Caki2 (cell line): Measurements from ENCODE around the gene MATR3. TPM values are rescaled to one million over a fixed set of nuclear protein-coding genes. Genes with fewer than 3 reads are reported as not detected.

Experiments used
- DNase-seq: peaks from one replicate; pipeline ENCODE4 v3.0.0-alpha.2; 2015; ENCODE audit warnings: low read depth
- in situ Hi-C: cut with HindIII; loops from 2 replicates; pipeline ENCODE4 v1.10.0; 2016; ENCODE audit warnings: low sequenced_read_pairs, low pct_unique_long_range_greater_than_20kb, mixed read lengths
- total RNA-seq: library from RNA; depleted of rRNA; stranded (reverse); fragments of >200 nt; shearing (Covaris generic); gene quantifications from 2 replicates; pipeline ENCODE4 v1.2.3, GENCODE V29; 2014; ENCODE audit warnings: low replicate concordance; rRNA removed

MATR3 gene, protein sequence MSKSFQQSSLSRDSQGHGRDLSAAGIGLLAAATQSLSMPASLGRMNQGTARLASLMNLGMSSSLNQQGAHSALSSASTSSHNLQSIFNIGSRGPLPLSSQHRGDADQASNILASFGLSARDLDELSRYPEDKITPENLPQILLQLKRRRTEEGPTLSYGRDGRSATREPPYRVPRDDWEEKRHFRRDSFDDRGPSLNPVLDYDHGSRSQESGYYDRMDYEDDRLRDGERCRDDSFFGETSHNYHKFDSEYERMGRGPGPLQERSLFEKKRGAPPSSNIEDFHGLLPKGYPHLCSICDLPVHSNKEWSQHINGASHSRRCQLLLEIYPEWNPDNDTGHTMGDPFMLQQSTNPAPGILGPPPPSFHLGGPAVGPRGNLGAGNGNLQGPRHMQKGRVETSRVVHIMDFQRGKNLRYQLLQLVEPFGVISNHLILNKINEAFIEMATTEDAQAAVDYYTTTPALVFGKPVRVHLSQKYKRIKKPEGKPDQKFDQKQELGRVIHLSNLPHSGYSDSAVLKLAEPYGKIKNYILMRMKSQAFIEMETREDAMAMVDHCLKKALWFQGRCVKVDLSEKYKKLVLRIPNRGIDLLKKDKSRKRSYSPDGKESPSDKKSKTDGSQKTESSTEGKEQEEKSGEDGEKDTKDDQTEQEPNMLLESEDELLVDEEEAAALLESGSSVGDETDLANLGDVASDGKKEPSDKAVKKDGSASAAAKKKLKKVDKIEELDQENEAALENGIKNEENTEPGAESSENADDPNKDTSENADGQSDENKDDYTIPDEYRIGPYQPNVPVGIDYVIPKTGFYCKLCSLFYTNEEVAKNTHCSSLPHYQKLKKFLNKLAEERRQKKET
- 150 and 191 TPM in 2 replicates for total RNA-seq

DNA sequence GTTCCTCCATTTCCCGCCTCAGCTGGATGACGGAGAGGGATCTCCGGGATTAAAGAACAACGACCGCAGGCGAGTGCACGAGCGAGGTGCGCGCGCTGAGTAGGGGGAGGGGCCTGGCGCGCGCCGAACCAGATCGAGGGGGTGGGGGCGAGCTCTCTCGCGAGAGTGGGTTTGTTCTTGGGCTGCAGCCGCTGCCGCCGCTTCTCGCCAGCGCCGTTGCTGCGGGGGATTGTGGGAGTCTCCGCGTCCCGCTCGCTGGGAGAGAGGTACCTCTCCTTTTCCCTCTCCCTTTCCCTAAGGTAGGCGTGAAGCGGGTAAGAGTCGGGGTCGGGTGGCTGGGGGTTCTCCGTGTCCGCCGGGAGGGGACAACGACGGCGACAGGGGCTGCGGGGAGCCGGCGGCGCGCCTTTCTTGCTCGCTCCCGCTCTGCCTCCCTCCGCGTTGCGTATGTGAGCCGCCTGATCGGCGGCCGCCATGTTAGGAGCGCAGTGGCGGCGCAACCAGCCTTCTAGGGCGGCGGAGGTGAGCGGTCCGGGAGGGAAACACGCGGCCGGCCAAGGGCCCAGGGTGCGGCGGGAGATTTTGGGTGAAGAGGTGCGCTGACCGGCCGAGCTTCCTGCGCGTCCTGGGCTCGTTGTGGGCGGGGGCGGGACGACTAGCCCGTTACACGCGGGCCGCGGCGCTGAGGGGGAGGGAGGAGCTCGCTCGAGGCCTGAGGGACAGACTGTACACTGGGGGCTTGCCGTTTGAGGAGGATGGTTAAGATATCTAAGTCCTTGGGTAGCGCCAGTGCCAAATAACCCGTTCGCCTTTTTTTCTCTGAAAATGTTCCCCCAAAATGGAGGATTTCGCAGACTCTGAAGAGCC lies at the start of gene MATR3:
Gene MATR3, plus strand, starts transcription at position 234 of the 867 bp plus-strand sequence. CDS start 13,676 bp downstream, outside the sequence.
- in situ Hi-C loops, result no loop called here
- DNase-seq, result peak; percentile 94

DNA sequence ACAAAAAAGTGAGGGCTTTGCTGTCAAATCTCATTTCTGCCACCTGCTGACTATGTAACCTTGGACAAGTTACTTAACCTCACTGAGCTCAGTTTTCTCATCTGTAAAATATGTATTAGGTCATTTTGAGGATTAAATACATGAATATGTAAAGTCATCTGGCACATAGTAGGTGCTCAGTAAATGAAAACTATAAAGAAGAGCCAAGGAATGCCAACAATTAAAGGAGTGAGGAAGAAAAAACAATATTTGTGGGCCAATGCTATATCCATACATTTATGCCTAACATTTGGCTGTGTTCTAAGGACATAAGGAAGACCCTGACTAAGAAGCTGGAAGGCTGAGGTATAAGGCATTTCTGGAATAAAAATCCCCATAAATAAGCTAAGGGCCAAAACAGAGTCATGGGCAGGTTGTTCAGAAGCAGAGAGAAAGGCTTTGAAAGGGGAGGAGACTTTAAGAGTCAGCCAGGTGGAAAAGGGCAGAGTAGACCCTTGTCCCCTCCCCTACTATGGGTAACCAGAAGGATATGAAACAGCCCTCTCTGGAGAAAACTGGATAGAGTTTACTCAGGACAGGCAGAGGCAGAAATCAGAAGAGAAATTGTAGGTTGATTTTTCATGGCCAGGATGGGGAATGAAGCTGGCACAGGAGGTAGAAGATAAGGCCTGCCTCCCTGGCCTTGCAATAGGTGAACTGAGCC lies 47.8 kb upstream of the MATR3 start:
- DNase-seq, result no peak
- in situ Hi-C loops, result no loop called here

DNA sequence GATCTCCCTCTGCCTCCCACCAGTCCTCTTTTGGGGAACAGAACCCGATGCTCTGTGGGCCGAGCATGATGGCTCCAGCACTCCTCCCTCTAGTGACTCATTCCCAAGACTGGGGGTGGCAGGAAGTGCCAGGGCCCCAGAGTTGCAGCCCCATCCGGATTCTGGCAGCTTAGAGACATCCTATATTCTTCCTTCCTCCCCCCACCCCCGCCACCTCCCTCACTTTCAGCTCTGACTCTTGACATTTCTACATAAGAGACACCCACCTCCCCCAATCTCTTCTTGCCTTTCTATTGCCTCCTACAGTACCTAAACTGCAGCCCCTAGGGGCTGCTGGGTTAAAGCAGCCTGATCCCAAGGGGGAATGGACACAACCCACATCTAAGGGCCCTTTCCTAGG lies 47.1 kb upstream of the MATR3 start:
- in situ Hi-C loops, result no loop called here
- no peak for DNase-seq

DNA sequence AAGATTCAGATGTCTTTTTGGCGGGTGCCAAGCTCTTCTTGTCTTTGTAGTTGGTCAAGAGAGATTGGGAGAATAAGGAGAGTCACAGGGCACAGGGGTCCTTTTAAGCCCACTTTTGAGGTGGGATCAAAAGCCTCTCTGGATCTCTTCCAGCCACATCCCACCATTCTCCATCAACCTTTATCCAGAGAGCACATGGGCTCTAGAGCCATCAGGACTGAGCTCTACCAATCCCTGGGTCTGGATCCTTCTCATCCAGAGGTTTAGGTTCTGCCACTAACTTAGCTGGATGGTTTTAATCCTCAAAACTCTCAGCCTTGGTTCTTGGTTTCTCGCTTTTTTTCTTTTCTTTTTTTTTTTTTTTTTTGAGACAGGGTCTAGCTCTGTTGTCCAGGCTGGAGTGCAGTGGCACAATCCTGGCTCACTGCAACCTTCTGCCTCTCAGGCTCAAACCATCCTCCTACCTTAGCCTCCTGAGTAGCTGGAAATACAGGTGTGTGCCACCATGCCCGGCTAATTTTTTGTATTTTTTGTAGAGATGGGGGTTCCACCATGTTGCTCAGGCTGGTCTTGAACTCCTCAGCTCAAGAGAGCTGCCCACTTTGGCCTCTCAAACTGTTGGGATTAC lies 44.6 kb upstream of the MATR3 start:
- in situ Hi-C loops, result no loop called here
- DNase-seq, result no peak

DNA sequence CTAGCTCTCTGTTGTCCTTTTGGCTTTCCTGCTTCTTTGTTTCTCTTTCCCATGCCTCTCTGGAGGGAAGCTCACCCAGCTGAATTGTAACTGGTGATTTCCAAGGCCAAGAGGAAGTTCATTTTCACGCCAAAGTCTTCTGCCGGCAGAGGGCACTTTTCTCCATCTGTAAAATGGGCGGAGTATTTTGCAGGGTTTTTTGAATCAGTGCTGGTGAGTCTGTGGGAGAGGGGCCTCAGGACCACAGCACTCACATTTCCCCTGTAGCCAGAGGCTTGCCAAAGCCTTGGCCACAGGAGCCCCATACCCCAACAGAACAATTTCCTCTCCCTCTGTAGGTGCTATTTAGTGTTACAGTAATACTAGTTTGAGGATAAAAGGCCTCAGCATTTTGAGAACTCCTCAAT lies 42.3 kb upstream of the MATR3 start:
- in situ Hi-C loops, result no loop called here
- no peak for DNase-seq

DNA sequence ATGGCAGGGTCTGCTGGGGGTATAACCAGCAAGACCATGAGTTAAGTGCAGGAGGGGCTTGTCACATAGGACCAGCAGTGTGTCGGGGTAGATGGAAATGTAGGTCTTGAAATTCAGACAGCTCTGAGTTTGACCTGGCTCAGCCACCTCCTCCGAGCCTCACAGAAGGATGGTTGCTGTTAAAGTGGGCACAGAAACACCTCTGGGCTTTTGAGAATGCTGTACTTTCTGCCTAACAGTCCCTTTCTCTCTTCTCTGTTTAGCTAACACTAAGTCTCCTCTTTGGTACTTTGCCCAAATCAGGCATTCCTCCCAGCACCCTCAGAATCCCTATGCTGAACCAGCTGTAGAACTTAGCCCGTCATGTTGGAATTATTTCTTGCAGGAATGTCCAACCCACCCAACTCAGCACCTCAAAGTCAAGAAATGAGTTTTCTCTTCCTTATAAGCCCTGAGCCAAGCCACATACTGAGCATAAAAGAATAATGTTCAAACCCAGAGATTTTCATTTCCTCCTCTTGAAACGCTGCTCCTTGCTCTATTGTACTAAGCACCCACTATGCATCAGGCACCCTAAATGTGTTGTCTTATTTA lies 41.7 kb upstream of the MATR3 start:
- DNase-seq, result no peak
- in situ Hi-C loops, result no loop called here

DNA sequence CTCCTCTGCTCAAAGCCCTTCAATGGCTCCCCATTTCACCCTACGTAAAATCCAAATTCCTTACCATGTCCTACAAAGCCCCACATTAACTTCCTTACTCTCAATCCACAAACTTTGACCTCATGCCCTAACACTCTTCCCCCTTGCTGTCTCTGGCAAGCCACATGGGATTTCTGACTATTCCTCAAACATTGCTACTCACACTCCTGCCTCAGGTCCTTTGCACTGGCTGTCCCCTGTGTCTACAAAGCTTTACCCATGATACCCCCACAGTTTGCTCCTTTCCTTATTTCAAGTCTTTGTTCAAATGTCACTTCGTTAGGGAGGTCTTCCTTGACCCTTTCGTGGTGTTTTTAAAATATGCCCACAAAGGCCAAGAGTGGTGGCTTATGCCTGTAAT lies 40.4 kb upstream of the MATR3 start:
- DNase-seq, result no peak
- in situ Hi-C loops, result no loop called here

DNA sequence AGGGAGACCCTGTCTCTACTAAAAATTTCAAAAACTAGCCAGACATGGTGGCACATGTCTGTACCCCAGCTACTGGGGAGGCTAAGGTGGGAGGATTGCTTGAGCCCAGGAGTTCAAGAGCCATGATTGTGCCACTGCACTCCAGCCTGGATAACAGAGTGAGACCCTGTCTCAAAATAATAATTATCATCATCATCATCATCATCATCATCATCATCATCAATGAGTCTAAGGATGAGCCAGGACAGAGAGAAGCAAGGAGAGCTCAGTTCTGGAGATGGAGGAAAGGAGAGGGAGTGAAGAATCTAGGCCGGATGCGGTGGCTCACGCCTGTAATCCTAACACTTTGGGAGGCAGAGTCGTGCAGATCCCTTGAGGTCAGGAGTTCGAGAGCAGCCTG lies 36.7 kb upstream of the MATR3 start:
- in situ Hi-C loops, result no loop called here
- DNase-seq, result no peak

DNA sequence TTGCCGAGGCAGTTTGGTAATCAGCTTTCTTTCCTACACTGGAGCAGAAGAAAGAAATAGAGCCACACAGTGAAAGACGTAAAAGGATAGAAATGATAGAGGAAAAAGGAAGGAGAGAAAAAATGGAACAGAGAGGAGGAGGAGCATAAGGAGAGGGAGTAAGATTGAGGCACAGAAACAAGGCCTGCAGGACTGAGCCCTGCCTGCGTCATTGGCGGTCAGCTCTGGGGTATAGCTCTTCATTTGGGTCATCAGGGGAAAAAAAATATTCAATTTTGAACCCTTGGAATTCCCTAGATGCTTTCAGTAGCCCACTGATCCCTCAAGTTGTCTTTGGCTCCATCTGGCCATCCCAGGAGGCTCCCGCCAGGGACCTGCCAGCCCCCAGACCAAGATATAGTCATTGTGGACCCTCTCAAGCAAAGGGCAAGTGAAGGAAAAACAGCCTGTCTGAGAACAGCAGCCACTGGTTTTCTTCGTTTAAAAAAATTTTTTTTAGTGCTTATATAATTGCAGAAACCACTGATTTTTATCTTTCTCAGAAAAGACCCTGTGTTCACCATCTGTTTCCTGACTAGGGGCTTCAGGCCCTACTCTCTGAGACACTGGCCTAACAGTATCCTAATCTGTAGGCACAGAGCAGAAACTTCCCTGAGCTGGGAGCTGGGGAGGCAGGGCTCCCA lies 31.3 kb upstream of the MATR3 start:
- in situ Hi-C loops, result no loop called here
- DNase-seq, result no peak

DNA sequence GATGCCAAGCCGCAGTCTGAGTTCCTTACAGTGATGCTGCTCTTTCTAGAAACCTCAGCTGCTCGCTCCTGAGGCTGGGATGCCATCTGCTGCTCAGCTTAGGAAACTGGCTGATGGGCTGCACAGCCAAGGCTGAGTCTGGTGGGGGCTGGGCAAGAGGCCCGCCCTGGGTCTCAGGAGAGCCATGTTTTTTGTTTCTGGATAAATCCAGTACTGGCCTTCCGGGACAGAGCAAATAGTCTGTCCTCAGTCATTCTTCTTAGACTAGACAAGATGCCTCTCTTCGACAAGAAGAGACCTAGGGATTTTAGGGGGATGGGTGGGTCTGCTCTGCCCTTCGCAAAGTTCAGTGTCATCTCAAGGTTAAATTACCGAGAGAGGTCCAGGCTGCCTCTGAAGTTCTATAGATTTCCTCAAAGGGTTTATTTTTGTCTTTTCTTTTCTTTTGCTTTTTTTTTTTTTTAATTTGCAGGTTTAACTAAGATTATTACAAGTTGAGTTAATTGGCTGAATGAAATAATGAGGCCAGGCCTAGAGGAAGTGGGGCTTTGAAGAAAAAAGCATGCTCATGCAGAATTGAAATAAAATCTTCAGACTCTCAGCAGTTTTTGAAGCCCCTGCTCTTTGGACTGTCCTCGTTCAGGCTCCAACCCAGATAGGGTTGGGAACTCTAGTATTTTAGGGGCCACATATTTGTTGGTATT lies 30.6 kb upstream of the MATR3 start:
- DNase-seq, result peak; percentile 63
- in situ Hi-C loops, result no loop called here

DNA sequence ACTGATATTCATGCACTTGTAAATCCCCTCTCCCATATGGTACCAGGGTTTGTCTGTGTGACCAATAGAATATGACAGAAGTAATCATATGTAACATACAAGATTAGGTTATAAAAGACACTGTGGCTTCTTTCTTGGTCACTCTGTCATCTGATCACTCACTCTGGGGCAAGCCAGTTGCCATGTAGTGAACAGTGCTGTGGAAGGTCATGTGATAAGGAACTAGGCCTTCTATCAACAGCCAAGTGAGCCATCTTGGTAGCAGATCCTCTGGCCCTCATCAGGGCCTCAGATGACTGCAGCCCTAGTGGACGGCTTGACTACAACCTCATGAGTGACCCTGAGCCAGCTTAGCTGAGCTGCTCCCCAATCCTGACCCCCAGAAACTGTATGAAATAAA lies 30.0 kb upstream of the MATR3 start:
- no peak for DNase-seq
- in situ Hi-C loops, result no loop called here

DNA sequence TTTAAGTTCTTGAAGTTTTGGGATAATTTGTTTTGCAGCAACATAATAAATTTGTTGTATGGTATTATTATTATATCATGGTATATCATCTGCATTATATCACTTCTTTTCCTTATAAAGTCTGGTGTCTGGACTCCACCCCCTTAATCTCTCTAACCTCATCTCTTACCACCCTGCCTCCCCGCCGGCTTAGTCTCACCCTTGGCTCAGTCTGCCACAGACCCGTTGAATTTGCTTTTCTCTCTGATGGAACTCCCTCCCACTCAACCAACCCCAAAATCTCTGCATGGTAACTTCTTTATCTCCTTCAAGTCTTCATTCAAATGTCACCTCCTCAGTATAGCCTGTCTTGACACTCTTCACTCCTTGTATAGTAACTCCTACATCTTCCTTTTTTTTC lies 29.6 kb upstream of the MATR3 start:
- in situ Hi-C loops, result no loop called here
- DNase-seq, result no peak

DNA sequence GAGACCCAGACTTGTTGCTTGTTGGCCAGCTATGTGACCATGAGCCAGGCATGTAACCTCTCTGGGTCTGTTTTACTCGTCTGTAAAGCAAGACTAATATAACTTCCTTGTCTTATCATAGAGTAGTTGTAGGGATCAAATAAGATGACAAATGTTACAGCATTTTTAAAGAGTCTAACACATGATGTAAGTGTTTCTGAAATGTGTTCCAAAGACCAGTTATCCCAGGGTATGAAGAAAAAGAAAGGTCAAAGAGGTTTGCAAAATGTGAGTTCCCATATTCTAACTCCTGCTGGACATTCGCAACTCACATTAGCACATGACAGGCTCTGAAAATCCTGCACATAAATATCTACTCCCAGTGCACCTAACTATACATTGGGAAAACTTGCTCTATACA lies 28.5 kb upstream of the MATR3 start:
- in situ Hi-C loops, result no loop called here
- no peak for DNase-seq

DNA sequence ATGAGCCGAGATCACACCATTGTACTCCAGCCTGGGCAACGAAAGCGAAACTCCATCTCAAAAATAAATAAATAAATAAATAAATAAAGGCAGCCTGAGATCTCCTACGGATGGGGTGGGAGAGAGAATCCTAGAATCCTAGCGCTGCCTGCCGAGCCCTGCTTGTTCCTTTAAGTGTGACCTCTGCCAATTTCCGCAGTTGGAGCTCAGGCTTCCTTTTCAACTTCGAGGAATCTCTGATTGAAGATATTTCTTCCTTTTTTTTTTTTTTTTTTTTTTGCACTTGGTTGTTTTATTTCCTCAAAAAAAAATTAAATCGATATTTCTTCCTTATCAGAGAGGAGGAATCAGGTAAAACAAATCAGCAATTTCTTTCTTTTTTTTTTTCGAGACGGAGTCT lies 27.3 kb upstream of the MATR3 start:
- DNase-seq, result no peak
- in situ Hi-C loops, result no loop called here

DNA sequence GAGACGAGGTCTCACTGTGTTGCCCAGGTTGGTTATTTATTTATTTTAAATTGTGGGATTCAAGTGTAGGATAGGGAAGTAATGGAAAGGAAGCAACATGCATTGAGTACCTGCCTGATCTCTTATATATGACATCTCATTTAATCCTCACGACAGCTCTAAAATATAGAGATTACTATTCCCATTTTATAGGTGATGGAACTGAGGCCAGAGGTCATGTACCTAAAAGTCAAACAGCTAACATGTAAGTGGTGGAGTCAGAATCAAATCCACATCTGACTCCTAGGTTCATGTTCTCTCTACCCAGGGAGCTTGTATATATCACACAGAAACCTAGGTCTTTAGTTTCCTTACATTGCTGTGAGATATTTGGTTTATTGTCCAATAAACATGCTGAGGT lies 26.1 kb upstream of the MATR3 start:
- in situ Hi-C loops, result no loop called here
- DNase-seq, result no peak
